PFSK-1 (cell line): ENCODE data around the gene AGBL5.

ENCODE experiments used
- POLR2AphosphoS5 ChIP-seq: IDR thresholded peaks from 2 replicates; pipeline ENCODE4 v1.6.1; 2012; ENCODE audit warnings: low read depth, mild to moderate bottlenecking, control low read depth, low read length, moderate library complexity
- SIN3A ChIP-seq: IDR thresholded peaks from 2 replicates; pipeline ENCODE4 v1.6.1; 2012; ENCODE audit warnings: mild to moderate bottlenecking, low read length, moderate library complexity, borderline replicate concordance; ENCODE audit not compliant: insufficient read depth

GRCh38 chr2:27097341-27097740 is 45.9 kb downstream of the AGBL5 start:
- TF ChIP-seq POLR2AphosphoS5, result no peak
- TF ChIP-seq SIN3A, result no peak
